IMR-90 (cell line): ENCODE data around the gene CPNE4. TPM values are rescaled to one million over a fixed set of nuclear protein-coding genes. Genes with fewer than 3 reads are reported as not detected.

Experiments used
- ATAC-seq: fragments of 200-7000 bp; cut with Tn5 transposase; 2 replicates; pipeline ENCODE4 v1.9.1; 2020; ENCODE audit warnings: low read depth, mild to moderate bottlenecking, moderate library complexity
- BruUV-seq: library from RNA; stranded (reverse); fragments of 400-500 nt; replicated peaks from 2 replicates; lab custom pipeline; 2021; lab: Mats Ljungman, UMichigan
- CTCF ChIA-PET: fragments of 300-600 bp; formaldehyde crosslinking; extraction: SDS; loops from one replicate; lab custom pipeline; 2021; ENCODE audit warnings: antibody characterized with exemption; lab: Yijun Ruan, JAX
- POLR2A ChIA-PET: fragments of 300-600 bp; sonication (Branson Sonifier 250); formaldehyde crosslinking; loops from one replicate; lab custom pipeline; 2022; ENCODE audit warnings: antibody characterized with exemption; ENCODE audit not compliant: unreplicated experiment; lab: Charles Lee
- DNase-seq: peaks from one replicate; pipeline ENCODE4 v3.0.0; 2013
- H2AFZ ChIP-seq: replicated peaks from 2 replicates; pipeline ENCODE3; 2013; ENCODE audit warnings: low read length, mild to moderate bottlenecking; ENCODE audit not compliant: poor library complexity
- H2AK5ac ChIP-seq: 2 replicates; pipeline ENCODE4 v1.6.1; 2013; ENCODE audit warnings: low read depth, low read length, inconsistent platforms
- H2AK9ac ChIP-seq: replicated peaks from 2 replicates; pipeline ENCODE3; 2013; ENCODE audit warnings: mild to moderate bottlenecking, low read depth, low read length, moderate library complexity; ENCODE audit not compliant: poor library complexity
- H2BK120ac ChIP-seq: 2 replicates; pipeline ENCODE4 v1.6.1; 2013; ENCODE audit warnings: low read depth, low read length, inconsistent platforms
- H2BK15ac ChIP-seq: 3 replicates; pipeline ENCODE4 v1.6.1; 2013; ENCODE audit warnings: low read depth, low read length, inconsistent platforms
- H2BK20ac ChIP-seq: 2 replicates; pipeline ENCODE4 v1.6.1; 2013; ENCODE audit warnings: low read depth, mild to moderate bottlenecking, inconsistent platforms, low read length, moderate library complexity
- H2BK5ac ChIP-seq: 2 replicates; pipeline ENCODE4 v1.6.1; 2013; ENCODE audit warnings: mild to moderate bottlenecking, low read depth, low read length, inconsistent platforms; ENCODE audit not compliant: poor library complexity, severe bottlenecking
- H3K14ac ChIP-seq: replicated peaks from 2 replicates; pipeline ENCODE4 v1.6.1; 2013; ENCODE audit warnings: low read depth, low read length, inconsistent platforms
- H3K18ac ChIP-seq: 2 replicates; pipeline ENCODE4 v1.6.1; 2013; ENCODE audit warnings: low read depth, low read length, control low read depth
- H3K23ac ChIP-seq: 2 replicates; pipeline ENCODE4 v1.6.1; 2013; ENCODE audit warnings: low read depth, low read length, inconsistent platforms
- H3K27ac ChIP-seq: 2 replicates; pipeline ENCODE4 v1.5.1; 2013; ENCODE audit warnings: mild to moderate bottlenecking, control low read depth, low read length; ENCODE audit not compliant: insufficient read depth
- H3K27me3 ChIP-seq: 2 replicates; pipeline ENCODE4 v1.6.1; 2013; ENCODE audit warnings: low read length; ENCODE audit not compliant: control insufficient read depth, insufficient read depth
- H3K36me3 ChIP-seq: 2 replicates; pipeline ENCODE4 v1.6.1; 2013; ENCODE audit warnings: low read length, mixed read lengths; ENCODE audit not compliant: control insufficient read depth, insufficient read depth
- H3K4ac ChIP-seq: 2 replicates; pipeline ENCODE4 v1.6.1; 2013; ENCODE audit warnings: low read depth, low read length, inconsistent platforms
- H3K4me1 ChIP-seq: 2 replicates; pipeline ENCODE4 v1.6.1; 2013; ENCODE audit warnings: low read length, mixed read lengths; ENCODE audit not compliant: control insufficient read depth, insufficient read depth
- H3K4me2 ChIP-seq: 2 replicates; pipeline ENCODE4 v1.6.1; 2013; ENCODE audit warnings: low read depth, mild to moderate bottlenecking, control low read depth, low read length, moderate library complexity
- H3K4me3 ChIP-seq: 2 replicates; pipeline ENCODE4 v1.5.1; 2013; ENCODE audit warnings: low read depth, mild to moderate bottlenecking, control low read depth, low read length, moderate library complexity; ENCODE audit not compliant: insufficient read depth
- H3K56ac ChIP-seq: 2 replicates; pipeline ENCODE4 v1.6.1; 2013; ENCODE audit warnings: low read length, inconsistent platforms; ENCODE audit not compliant: insufficient read depth; ENCODE audit errors: extremely low read depth
- H3K79me1 ChIP-seq, 2 experiments: 2 replicates each; pipeline ENCODE4 v1.6.1; 2013; ENCODE audit warnings: low read length in 2 of 2, inconsistent platforms in 1 of 2, low read depth in 1 of 2
- H3K9ac ChIP-seq: 2 replicates; pipeline ENCODE4 v1.6.1; 2013; ENCODE audit warnings: low read depth, low read length, control low read depth
- H3K9me1 ChIP-seq: 2 replicates; pipeline ENCODE4 v1.6.1; 2013; ENCODE audit warnings: low read length, inconsistent platforms; ENCODE audit not compliant: insufficient read depth
- H3K9me3 ChIP-seq: 2 replicates; pipeline ENCODE4 v1.6.1; 2013; ENCODE audit warnings: low read length; ENCODE audit not compliant: control insufficient read depth, insufficient read depth
- H4K20me1 ChIP-seq: 2 replicates; pipeline ENCODE4 v1.6.1; 2013; ENCODE audit warnings: low read length, inconsistent platforms; ENCODE audit not compliant: insufficient read depth
- H4K5ac ChIP-seq: 2 replicates; pipeline ENCODE4 v1.6.1; 2013; ENCODE audit warnings: mild to moderate bottlenecking, low read depth, low read length, control low read depth
- H4K8ac ChIP-seq, 2 experiments: 2 replicates each; pipeline ENCODE4 v1.6.1; 2013; ENCODE audit warnings: low read depth in 2 of 2, low read length in 2 of 2, control low read depth in 1 of 2, inconsistent platforms in 1 of 2
- H4K91ac ChIP-seq: 2 replicates; pipeline ENCODE4 v1.6.1; 2013; ENCODE audit warnings: low read depth, low read length, inconsistent platforms; ENCODE audit not compliant: insufficient read depth
- RAD21 ChIP-seq: IDR thresholded peaks from 2 replicates; pipeline ENCODE4 v1.6.1; 2012; ENCODE audit warnings: low read length, improper control_type of control experiment
- RCOR1 ChIP-seq: IDR thresholded peaks from 2 replicates; pipeline ENCODE4 v1.6.1; 2012; ENCODE audit warnings: mild to moderate bottlenecking, low read length, improper control_type of control experiment; ENCODE audit not compliant: insufficient replicate concordance
- SMC3 ChIP-seq: fragments of 150-350 bp; IDR thresholded peaks from 2 replicates; pipeline ENCODE4 v1.6.1; 2016; ENCODE audit warnings: low read depth, mild to moderate bottlenecking, antibody characterized with exemption, low read length, moderate library complexity
- WGBS, 2 experiments: methylation state at CpG; one replicate each; pipeline versions ENCODE4 v1.1.5 to v1.1.7; 2013; ENCODE audit warnings: missing lambda C conversion rate in 2 of 2; ENCODE audit not compliant: insufficient read length in 1 of 2; ENCODE audit errors: extremely low coverage in 2 of 2; 5-methylcytosine and 5-hydroxymethylcytosine counted together
- dilution Hi-C: fragments of 300-500 bp; cut with HindIII; formaldehyde crosslinking; loops from one replicate; pipeline ENCODE4 v1.14.3; 2018; ENCODE audit warnings: low sequenced_read_pairs; ENCODE audit not compliant: unreplicated experiment
- in situ Hi-C: fragments of 300-500 bp; cut with MboI; formaldehyde crosslinking; loops from 3 replicates; pipeline ENCODE4 v1.14.3; 2019; ENCODE audit warnings: low sequenced_read_pairs, inconsistent platforms, mixed read lengths
- intact Hi-C: fragments of 100-400 bp; cut with micrococcal nuclease; formaldehyde crosslinking; loops from 2 replicates; pipeline ENCODE4 v1.10.0; 2022
- polyA plus RNA-seq, 3 experiments: library from polyadenylated mRNA; depleted of rRNA; stranded (reverse); fragments of >200 nt; gene quantifications; 2 replicates each; pipeline ENCODE4 v1.2.3, GENCODE V29; 2012; ENCODE audit warnings: low replicate concordance in 1 of 3
- total RNA-seq: library from RNA; depleted of rRNA; stranded (reverse); fragments of >200 nt; gene quantifications from 2 replicates; pipeline ENCODE4 v1.2.3, GENCODE V29; 2012

The CPNE4 gene
- total and polyA plus RNA-seq, 2 of the 4 experiments (the other 2 are of a cell fraction) = not detected

GRCh38 chr3:131819381-131820055 is 215.3 kb downstream of the CPNE4 start:
- H3K23ac ChIP-seq = no peak overlapping the region
- H4K8ac ChIP-seq = no peak overlapping the region
- H3K79me1 ChIP-seq = no peaks in the 10 kb centered on the region
- H2BK20ac ChIP-seq = no peak overlapping the region
- no peak overlapping the region for H2AFZ ChIP-seq
- CTCF ChIA-PET = no interaction called here
- no peaks in the 10 kb centered on the region for H3K36me3 ChIP-seq
- H3K9ac ChIP-seq = no peak overlapping the region
- ATAC-seq (no peak), DNase-seq (no peak)
- TF ChIP-seq SMC3 = no peak
- TF ChIP-seq RCOR1 = no peak
- no peak for TF ChIP-seq RAD21
- no peak overlapping the region for H3K18ac ChIP-seq
- H3K4me1 ChIP-seq = no peaks in the 10 kb centered on the region
- H2AK5ac ChIP-seq = no peak overlapping the region
- no peak overlapping the region for H3K27ac ChIP-seq
- POLR2A ChIA-PET = interaction anchor here (0.6 kb wide), 1 partner anchor 22 kb away, joined by 6 read pairs; no protein-coding TSS in a partner anchor
- H3K56ac ChIP-seq = no peak overlapping the region
- H3K9me3 ChIP-seq = no peaks in the 10 kb centered on the region
- H4K91ac ChIP-seq = no peak overlapping the region
- no peak overlapping the region for H3K4ac ChIP-seq
- dilution Hi-C loops = no loop called here
- BruUV-seq = no TSS peak
- no peak overlapping the region for H4K5ac ChIP-seq
- H4K20me1 ChIP-seq = no peaks in the 10 kb centered on the region
- H3K14ac ChIP-seq = no peak overlapping the region
- H2BK15ac ChIP-seq = no peak overlapping the region
- H3K27me3 ChIP-seq = no peaks in the 10 kb centered on the region
- no peak overlapping the region for H3K4me2 ChIP-seq
- in situ Hi-C loops = no loop called here
- no peak overlapping the region for H2BK5ac ChIP-seq
- WGBS, 2 experiments = no CpG with 5 or more reads among the region's 5 CpGs
- no peaks in the 10 kb centered on the region for H3K9me1 ChIP-seq
- intact Hi-C loops = no loop called here
- H2AK9ac ChIP-seq = no peak overlapping the region
- H3K4me3 ChIP-seq = no peak overlapping the region
- no peak overlapping the region for H2BK120ac ChIP-seq
